Esophagus muscularis mucosa (tissue), 4 donors: ENCODE measurements around the gene HEATR5A. TPM values are rescaled to one million over a fixed set of nuclear protein-coding genes. Genes with fewer than 3 reads are reported as not detected.
"Not testable (repeated sequence)": the region's sequence is repeated elsewhere in the genome, so short reads cannot be mapped to it uniquely, and the experiment has no call there.

Source experiments
- DNase-seq: peaks from one replicate; pipeline ENCODE4 v3.0.0-alpha.2; 2017; ENCODE audit errors: extremely low spot score
- H3K27ac ChIP-seq, 4 donors: fragments of 200-600 bp; sonication (generic); replicated peaks in 1 of 4; 1 replicate in 3 of 4; 2 replicates in 1 of 4; pipeline ENCODE4 v1.5.1; 2016 to 2019; ENCODE audit warnings: mild to moderate bottlenecking in 1 of 4
- H3K27me3 ChIP-seq, 4 donors: fragments of 200-600 bp; sonication (generic); one replicate each; pipeline versions ENCODE4 v1.5.1 to v1.6.0; 2016 to 2019
- H3K36me3 ChIP-seq, 4 donors: fragments of 200-600 bp; sonication (generic); one replicate each; pipeline ENCODE4 v1.5.1; 2016 to 2019
- H3K4me1 ChIP-seq, 4 donors: fragments of 200-600 bp; sonication (generic); one replicate each; pipeline ENCODE4 v1.5.1; 2016 to 2019
- H3K4me3 ChIP-seq, 4 donors: fragments of 200-600 bp; sonication (generic); 1 replicate in 2 of 4; 2 replicates in 2 of 4; pipeline ENCODE4 v1.5.1; 2016 to 2019; ENCODE audit warnings: mild to moderate bottlenecking in 4 of 4, moderate library complexity in 1 of 4
- H3K9me3 ChIP-seq, 4 donors: fragments of 200-600 bp; sonication (generic); 1 replicate in 3 of 4; 2 replicates in 1 of 4; pipeline ENCODE4 v1.5.1; 2016 to 2019
- EP300 ChIP-seq: sonication (generic); formaldehyde crosslinking; IDR thresholded peaks from one replicate; pipeline ENCODE4 v1.6.1; 2017; ENCODE audit warnings: antibody characterized with exemption
- POLR2A ChIP-seq: fragments of 450-650 bp; IDR thresholded peaks from one replicate; pipeline ENCODE4 v1.6.1; 2017; ENCODE audit warnings: antibody characterized with exemption, moderate library complexity, mild to moderate bottlenecking, low read depth
- POLR2AphosphoS5 ChIP-seq, 2 donors: sonication (generic); formaldehyde crosslinking; IDR thresholded peaks; one replicate each; pipeline ENCODE4 v1.6.1; 2017; ENCODE audit warnings: antibody characterized with exemption in 2 of 2
- WGBS: methylation state at CpG from one replicate; pipeline ENCODE4 v1.1.5; 2018; 5-methylcytosine and 5-hydroxymethylcytosine counted together
- intact Hi-C: fragments of 100-400 bp; cut with DNase I; formaldehyde crosslinking; loops from one replicate; pipeline ENCODE4 v1.15.1; 2023
- total RNA-seq, 4 donors: library from RNA; depleted of rRNA; stranded (reverse); fragments of >200 nt; gene quantifications; one replicate each; pipeline versions ENCODE4 v1.1.0 to v1.2.1, GENCODE V29; 2016
- TF ChIP-seq, protein P1 (sequence below), 3 experiments: fragments of 200-600 bp in 2 of 3; fragments of 450-650 bp in 1 of 3; sonication (generic) in 2 of 3; IDR thresholded peaks; one replicate each; pipeline ENCODE4 v1.5.1; 2017 to 2019; ENCODE audit warnings: antibody characterized with exemption in 3 of 3, mild to moderate bottlenecking in 2 of 3, moderate library complexity in 1 of 3

The HEATR5A gene
- total RNA-seq, 4 donors from 2014 or later, result 24.1 to 38.2 (median 28.2) TPM

DNA sequence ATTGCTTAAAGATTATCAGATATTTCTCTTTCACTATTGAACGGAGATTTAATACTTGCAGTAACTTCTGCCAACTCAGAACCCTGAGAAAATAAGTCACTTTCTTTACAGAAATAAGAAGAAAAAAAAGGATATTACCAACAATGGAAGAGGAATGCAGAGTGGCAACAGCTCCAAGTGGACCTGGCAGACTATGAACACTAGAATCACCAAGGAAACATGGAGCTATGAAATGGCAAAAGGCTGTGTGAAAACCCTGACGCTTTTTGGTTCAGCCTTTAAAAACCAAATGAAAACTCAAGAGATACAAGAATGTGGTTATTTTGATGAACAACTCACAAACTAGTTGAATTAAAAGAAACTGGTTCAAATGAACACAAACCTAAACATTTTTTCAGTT, 19.2 kb upstream of the HEATR5A start:
- no peak overlapping the region for H3K27ac ChIP-seq
- no peak overlapping the region for H3K4me3 ChIP-seq
- H3K9me3 ChIP-seq, result no peaks in the 10 kb centered on the region
- WGBS, result 82% methylated on average over 2 of the region's 2 CpGs
- no peak for DNase-seq
- intact Hi-C loops, result no loop called here
- H3K4me1 ChIP-seq, result peaks cover 10 to 24% (median 22%) of the 10 kb centered on the region in 4 donors
- H3K36me3 ChIP-seq, result no peaks in the 10 kb centered on the region
- TF ChIP-seq, protein P1, sequence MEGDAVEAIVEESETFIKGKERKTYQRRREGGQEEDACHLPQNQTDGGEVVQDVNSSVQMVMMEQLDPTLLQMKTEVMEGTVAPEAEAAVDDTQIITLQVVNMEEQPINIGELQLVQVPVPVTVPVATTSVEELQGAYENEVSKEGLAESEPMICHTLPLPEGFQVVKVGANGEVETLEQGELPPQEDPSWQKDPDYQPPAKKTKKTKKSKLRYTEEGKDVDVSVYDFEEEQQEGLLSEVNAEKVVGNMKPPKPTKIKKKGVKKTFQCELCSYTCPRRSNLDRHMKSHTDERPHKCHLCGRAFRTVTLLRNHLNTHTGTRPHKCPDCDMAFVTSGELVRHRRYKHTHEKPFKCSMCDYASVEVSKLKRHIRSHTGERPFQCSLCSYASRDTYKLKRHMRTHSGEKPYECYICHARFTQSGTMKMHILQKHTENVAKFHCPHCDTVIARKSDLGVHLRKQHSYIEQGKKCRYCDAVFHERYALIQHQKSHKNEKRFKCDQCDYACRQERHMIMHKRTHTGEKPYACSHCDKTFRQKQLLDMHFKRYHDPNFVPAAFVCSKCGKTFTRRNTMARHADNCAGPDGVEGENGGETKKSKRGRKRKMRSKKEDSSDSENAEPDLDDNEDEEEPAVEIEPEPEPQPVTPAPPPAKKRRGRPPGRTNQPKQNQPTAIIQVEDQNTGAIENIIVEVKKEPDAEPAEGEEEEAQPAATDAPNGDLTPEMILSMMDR (IDR thresholded peaks at IDR 0.05), result no peak
- TF ChIP-seq POLR2AphosphoS5 (IDR thresholded peaks at IDR 0.05), result no peak
- H3K27me3 ChIP-seq, result no peaks in the 10 kb centered on the region

DNA sequence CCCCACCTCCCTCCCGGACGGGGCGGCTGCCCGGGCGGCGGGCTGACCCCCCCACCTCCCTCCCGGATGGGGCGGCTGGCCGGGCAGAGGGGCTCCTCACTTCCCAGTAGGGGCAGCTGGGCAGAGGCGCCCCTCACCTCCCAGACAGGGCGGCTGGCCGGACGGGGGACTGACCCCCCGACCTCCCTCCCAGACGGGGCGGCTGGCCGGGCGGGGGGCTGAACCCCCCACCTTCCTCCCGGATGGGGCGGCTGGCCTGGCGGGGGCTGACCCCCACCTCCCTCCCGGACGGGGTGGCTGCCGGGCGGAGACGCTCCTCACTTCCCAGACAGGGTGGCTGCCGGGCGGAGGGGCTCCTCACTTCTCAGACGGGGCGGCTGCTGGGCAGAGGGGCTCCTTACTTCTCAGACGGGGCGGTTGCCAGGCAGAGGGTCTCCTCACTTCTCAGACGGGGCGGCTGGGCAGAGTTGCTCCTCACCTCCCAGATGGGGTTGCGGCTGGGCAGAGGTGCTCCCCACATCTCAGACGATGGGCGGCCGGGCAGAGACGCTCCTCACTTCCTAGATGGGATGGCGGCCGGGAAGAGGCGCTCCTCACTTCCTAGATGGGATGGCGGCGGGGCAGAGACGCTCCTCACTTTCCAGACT, 16.8 kb upstream of the HEATR5A start:
- intact Hi-C loops, H3K36me3 ChIP-seq, H3K4me3 ChIP-seq, H3K9me3 ChIP-seq, DNase-seq, H3K27ac ChIP-seq, H3K27me3 ChIP-seq: not testable (repeated sequence)
- 100% methylated on average over 6 of the region's 45 CpGs for WGBS
- peaks cover 9 to 24% (median 22%) of the 10 kb centered on the region in 4 donors for H3K4me1 ChIP-seq

DNA sequence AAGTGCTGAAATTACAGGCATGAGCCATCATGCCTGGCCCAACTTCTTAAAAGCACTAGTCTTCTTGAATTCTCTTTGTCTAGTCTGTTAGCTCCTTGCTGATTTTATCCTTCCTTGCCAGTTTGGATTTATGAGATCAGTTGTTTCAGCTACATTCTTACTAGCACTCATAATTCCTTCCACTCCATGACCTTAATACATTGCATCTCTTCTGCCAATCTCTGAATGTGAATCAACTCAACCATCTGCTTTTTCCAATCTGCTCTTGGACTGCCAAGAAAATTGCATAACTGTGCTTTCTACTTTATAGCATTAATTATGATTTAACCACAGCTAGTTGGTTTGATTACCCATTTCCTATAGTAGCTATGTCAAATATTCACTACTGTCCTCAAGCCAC, 14.9 kb upstream of the HEATR5A start:
- Histone ChIP-seq H3K27ac (peak overlapping the region in 2 of 4 donors; percentile 42 to 46), H3K9me3 (peaks cover 0 to 3% (median 0%) of the 10 kb centered on the region in 4 donors), H3K4me3 (no peak overlapping the region), H3K4me1 (peaks cover 0 to 12% (median 11%) of the 10 kb centered on the region in 4 donors), H3K36me3 (peaks cover 0 to 5% (median 0%) of the 10 kb centered on the region in 4 donors), H3K27me3 (no peaks in the 10 kb centered on the region)
- no peak for DNase-seq
- intact Hi-C loops, result no loop called here
- TF ChIP-seq POLR2A (no peak), POLR2AphosphoS5 (IDR thresholded peaks at IDR 0.05) (peak in 1 of 2 donors; percentile 20), EP300 (no peak)

DNA sequence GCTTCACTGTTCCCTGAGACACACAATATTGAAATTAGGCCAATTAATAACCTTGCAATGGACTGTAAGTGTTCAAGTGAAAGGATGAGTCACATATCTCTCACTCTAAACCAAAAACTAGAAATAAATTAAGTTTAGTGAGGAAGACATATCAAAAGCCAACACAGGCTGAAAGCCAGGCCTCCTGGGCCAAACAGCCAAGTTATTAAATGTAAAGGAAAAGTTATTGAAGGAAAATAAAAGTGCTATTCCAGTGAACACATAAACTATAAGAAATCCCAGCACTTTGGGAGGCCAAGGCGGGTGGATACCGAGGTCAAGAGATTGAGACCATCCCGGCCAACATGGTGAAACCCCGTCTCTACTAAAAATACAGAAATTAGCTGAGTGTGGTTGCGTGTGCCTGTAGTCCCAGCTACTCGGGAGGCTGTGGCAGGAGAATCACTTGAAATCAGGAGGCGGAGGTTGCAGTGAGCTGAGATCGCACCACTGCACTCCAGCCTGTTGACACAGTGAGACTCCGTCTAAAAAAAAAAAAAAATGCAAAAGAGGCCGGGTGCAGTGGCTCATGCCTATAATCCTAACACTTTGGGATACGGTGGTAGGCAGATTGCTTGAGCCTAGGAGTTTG, 10.4 kb upstream of the HEATR5A start:
- intact Hi-C loops, result no loop called here
- Histone ChIP-seq H3K4me1 (peaks cover 0 to 12% (median 11%) of the 10 kb centered on the region in 4 donors), H3K27ac (no peak overlapping the region), H3K27me3 (no peaks in the 10 kb centered on the region), H3K9me3 (peaks cover 0 to 3% (median 0%) of the 10 kb centered on the region in 4 donors), H3K4me3 (no peak overlapping the region), H3K36me3 (peaks cover 0 to 5% (median 2%) of the 10 kb centered on the region in 4 donors)
- TF ChIP-seq POLR2A, result no peak
- no peak for TF ChIP-seq POLR2AphosphoS5 (IDR thresholded peaks at IDR 0.05)
- TF ChIP-seq, protein P1 (IDR thresholded peaks at IDR 0.05), result no peak
- no peak for TF ChIP-seq EP300
- no peak for DNase-seq
- 96% methylated on average over 11 of the region's 11 CpGs for WGBS

DNA sequence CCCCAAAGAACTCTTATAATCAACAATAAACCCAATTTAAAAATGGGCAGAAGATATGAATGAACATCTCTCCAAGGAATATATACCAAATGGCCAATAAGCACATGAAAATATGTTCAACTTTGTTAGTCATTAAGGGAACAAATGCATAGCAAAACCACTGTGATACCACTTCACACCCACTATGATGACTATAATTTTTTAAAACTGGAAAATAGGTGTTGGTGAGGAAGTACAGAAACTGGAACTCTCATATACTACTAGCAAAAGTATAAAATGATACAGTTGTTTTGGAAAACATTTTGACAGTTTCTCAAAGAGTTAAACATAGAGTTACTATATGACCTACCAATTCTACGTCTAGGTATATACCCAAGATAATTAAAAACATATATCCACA, 9.4 kb upstream of the HEATR5A start:
- peaks cover 0 to 3% (median 0%) of the 10 kb centered on the region in 4 donors for H3K9me3 ChIP-seq
- TF ChIP-seq EP300 (no peak), POLR2A (no peak), POLR2AphosphoS5 (IDR thresholded peaks at IDR 0.05) (no peak)
- TF ChIP-seq, protein P1 (IDR thresholded peaks at IDR 0.05), result no peak
- WGBS, result 87% methylated on average over 1 of the region's 1 CpG
- H3K4me1 ChIP-seq, result peaks cover 0 to 4% (median 3%) of the 10 kb centered on the region in 4 donors
- H3K36me3 ChIP-seq, result peaks cover 0 to 5% (median 2%) of the 10 kb centered on the region in 4 donors
- no peak for DNase-seq
- intact Hi-C loops, result no loop called here
- no peak overlapping the region for H3K27ac ChIP-seq
- no peak overlapping the region for H3K4me3 ChIP-seq
- H3K27me3 ChIP-seq, result no peaks in the 10 kb centered on the region
